ENCODE results near the gene SRP68. TPM values are rescaled to one million over a fixed set of nuclear protein-coding genes. Genes with fewer than 3 reads are reported as not detected.

The SRP68 gene
- polyA plus RNA-seq, 1 experiment: 70.8 TPM

DNA sequence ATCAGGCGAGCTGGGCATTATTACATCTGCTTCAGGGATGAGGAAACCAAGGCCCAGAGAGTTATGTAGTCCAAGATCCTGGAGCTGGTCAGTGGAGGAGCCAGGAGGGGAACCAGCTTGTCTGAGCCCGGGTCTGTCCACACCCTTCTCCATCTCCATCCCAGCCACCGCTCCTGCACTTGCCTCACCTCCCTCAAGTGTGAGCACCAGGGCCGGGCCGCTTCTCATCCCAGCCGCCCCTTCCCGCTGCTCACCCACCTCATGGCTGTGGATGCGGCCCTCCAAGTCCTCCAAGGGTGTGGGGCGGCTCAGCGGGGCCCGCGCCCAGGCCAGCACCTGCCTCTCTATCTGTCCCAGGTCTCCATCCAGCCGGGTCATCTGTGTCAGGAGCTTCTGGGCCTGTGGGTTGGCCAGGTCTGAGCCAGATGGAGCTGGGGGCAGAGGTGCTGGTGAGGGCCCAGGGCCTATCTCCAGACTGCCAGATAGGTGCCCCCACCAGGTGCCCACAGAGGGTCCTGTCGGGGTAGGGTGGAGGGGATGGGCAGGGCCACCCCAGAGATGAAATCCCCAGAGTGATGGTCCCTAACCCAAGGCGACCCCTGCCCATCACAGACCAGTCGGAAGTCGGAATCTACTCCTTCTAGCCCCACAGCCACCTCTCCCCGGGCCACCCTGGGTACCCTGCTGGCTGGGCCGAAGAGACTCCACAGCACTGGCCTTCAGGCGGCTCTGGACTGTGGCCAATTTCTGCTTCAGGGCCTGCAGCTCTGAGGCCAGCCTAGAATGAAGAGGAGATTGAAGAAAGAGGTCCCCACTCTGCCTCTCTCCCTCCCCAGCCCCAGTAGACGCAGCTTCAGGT, 54.6 kb downstream of the SRP68 start:
- ChIA-PET POLR2A (no interaction called here), CTCF (interaction anchor here (0.6 to 6.3 kb wide), 7 partner anchors 10 to 658 kb away, joined by 3 to 81 read pairs (median 3); partner anchors contain the start of gene CDK3)

DNA sequence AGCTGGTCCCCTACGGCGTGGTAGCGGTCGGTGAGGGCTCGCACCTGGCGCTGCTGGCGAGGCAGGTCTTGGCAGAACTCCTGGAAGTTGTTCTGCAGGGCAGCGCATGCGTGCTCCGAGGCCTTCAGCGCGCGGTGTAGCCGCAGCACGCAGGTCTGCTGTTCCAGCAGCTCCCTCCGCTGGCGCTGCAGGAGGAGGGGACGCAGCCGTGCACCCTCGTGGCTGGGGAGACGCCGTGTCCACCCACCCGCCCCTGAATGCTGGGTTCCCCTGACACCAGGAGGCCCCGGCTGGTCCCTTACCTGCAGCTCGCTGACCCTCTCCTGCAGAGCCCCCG, 57.4 kb downstream of the SRP68 start:
- H3K36me3 ChIP-seq (ENCODE audit: control insufficient read depth, insufficient read depth, low read length): no peaks in the 10 kb centered on the region
- no peak overlapping the region for H3K4me3 ChIP-seq (ENCODE audit: low read depth, low read length)
- DNase-seq (ENCODE audit: low read depth): no peak
- ChIA-PET POLR2A (no interaction called here), CTCF (interaction anchor here (0.9 to 19.9 kb wide), 26 partner anchors 8 to 289 kb away, joined by 3 to 264 read pairs (median 7); partner anchors contain the start of genes CDK3 and MRPL38)
- H3K27me3 ChIP-seq (ENCODE audit: control insufficient read depth, insufficient read depth, low read length): peaks cover 3% of the 10 kb centered on the region; the same call in 1 of the 2 replicates
- TF ChIP-seq, protein P1, sequence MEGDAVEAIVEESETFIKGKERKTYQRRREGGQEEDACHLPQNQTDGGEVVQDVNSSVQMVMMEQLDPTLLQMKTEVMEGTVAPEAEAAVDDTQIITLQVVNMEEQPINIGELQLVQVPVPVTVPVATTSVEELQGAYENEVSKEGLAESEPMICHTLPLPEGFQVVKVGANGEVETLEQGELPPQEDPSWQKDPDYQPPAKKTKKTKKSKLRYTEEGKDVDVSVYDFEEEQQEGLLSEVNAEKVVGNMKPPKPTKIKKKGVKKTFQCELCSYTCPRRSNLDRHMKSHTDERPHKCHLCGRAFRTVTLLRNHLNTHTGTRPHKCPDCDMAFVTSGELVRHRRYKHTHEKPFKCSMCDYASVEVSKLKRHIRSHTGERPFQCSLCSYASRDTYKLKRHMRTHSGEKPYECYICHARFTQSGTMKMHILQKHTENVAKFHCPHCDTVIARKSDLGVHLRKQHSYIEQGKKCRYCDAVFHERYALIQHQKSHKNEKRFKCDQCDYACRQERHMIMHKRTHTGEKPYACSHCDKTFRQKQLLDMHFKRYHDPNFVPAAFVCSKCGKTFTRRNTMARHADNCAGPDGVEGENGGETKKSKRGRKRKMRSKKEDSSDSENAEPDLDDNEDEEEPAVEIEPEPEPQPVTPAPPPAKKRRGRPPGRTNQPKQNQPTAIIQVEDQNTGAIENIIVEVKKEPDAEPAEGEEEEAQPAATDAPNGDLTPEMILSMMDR (IDR thresholded peaks at IDR 0.05; ENCODE audit: insufficient read depth, low read depth, low read length): no peak

More for the DNA sequence above, 54.6 kb downstream of the SRP68 start:
- DNase-seq (ENCODE audit: low read depth): no peak
- Histone ChIP-seq H3K36me3 (ENCODE audit: control insufficient read depth, insufficient read depth, low read length) (no peaks in the 10 kb centered on the region), H3K27me3 (ENCODE audit: control insufficient read depth, insufficient read depth, low read length) (peaks cover 3% of the 10 kb centered on the region; the same call in 1 of the 2 replicates), H3K4me3 (ENCODE audit: low read depth, low read length) (no peak overlapping the region)
- TF ChIP-seq, protein P1 (IDR thresholded peaks at IDR 0.05; ENCODE audit: insufficient read depth, low read depth, low read length): no peak

DNA sequence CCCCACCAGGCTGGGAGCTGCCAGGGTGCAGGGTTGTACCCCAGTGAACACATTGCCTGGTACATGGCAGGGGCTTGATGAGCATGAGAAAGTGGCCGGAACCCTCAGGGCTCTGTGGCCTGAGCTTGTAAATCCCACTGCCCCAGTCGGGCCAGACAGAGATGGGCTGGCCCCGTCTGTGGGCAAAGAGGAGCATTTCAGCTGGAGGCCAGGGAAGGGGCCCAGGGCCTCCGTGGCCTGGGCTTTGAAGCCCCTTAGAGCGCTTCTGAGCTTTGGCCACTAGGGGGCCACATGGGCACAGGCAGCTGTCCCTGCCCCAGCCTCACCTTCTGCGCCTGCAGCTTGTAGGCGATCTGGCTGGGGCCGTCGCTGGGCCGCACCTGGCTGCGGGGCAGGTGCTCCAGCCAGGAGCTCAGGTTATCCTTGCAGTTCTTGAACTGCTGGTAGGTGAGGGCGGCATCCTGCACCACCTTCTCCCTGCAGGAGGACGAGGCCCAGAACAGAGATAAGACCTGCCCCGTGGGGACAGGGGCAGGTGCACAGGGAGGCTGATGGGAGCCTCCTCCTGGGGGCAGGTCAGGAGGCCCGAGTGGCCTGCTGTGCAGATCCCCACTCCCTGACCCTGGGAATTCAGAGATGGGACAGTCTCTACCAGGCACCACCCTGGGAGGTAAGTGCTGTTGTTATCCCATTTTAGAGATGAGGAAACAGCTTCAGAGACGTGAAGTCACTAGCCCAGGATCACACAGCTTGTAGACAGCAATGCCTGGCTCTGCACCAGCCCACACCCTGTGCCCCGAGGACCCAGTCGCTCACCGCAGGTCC, 58.0 kb downstream of the SRP68 start:
- peaks cover under 1% of the 10 kb centered on the region; the same call in 1 of the 2 replicates for H3K27me3 ChIP-seq (ENCODE audit: control insufficient read depth, insufficient read depth, low read length)
- H3K4me3 ChIP-seq (ENCODE audit: low read depth, low read length): no peak overlapping the region
- ChIA-PET POLR2A (no interaction called here), CTCF (interaction anchor here (0.8 to 19.9 kb wide), 38 partner anchors 9 to 290 kb away, joined by 3 to 264 read pairs (median 4); partner anchors contain the start of genes CDK3, GALR2, MRPL38 and ZACN)
- TF ChIP-seq, protein P1 (IDR thresholded peaks at IDR 0.05; ENCODE audit: insufficient read depth, low read depth, low read length): peak; percentile 99
- DNase-seq (ENCODE audit: low read depth): no peak
- no peaks in the 10 kb centered on the region for H3K36me3 ChIP-seq (ENCODE audit: control insufficient read depth, insufficient read depth, low read length)

DNA sequence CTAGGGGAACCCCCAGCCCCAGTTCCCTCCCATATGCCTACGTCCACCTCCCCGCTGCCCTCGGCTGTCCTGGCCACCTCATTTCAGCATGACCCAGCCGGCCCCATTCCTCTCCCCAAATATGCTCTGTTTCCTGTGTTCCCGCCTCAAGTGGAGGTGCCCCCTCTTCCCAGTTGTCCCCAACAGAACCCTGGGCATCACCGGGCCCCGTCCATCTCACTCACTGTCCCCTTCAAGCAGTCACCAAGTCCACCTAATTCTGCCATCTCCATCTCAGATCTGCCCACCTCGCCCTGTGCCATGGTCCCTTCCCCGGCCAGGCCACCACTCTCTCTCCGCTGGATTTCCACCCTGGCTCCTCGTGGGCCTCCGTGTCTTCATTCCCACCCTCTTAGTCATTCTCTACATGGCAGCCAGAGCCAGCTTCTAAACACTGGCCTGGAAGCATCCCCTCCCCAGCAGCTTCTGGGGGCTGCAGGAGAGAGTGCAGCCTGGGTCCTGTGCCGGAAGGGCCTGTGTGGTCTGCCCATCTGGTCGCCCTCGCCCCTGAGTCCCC, 58.9 kb downstream of the SRP68 start:
- CTCF ChIA-PET: interaction anchor here (0.7 to 19.9 kb wide), 30 partner anchors 10 to 288 kb away, joined by 3 to 264 read pairs (median 6); partner anchors contain the start of genes CDK3, GALR2, MRPL38 and ZACN
- POLR2A ChIA-PET: no interaction called here
- TF ChIP-seq, protein P1 (IDR thresholded peaks at IDR 0.05; ENCODE audit: insufficient read depth, low read depth, low read length): no peak
- no peaks in the 10 kb centered on the region for H3K27me3 ChIP-seq (ENCODE audit: control insufficient read depth, insufficient read depth, low read length)
- no peaks in the 10 kb centered on the region for H3K36me3 ChIP-seq (ENCODE audit: control insufficient read depth, insufficient read depth, low read length)
- no peak overlapping the region for H3K4me3 ChIP-seq (ENCODE audit: low read depth, low read length)
- no peak for DNase-seq (ENCODE audit: low read depth)

Measured in BJ (cell line).